ENCODE measurements around the gene PRSS57.

The PRSS57 gene

GRCh38 chr19:711254-711653 lies 16.0 kb upstream of the PRSS57 start:
- H3K4me2 ChIP-seq (ENCODE audit: low read length), result no peak overlapping the region
- H3F3A ChIP-seq (ENCODE audit: control insufficient read depth, insufficient read depth), result no peaks in the 10 kb centered on the region
- no peak overlapping the region for H3K27ac ChIP-seq (ENCODE audit: low read depth, low read length)
- no peaks in the 10 kb centered on the region for H3K9me2 ChIP-seq (replicated peaks; ENCODE audit: control insufficient read depth, low read length)
- H3K79me2 ChIP-seq (ENCODE audit: control insufficient read depth, low read length), result no peaks in the 10 kb centered on the region
- no peaks in the 10 kb centered on the region for H4K20me1 ChIP-seq (ENCODE audit: control insufficient read depth, insufficient read depth, low read depth, low read length)
- H3K4me3 ChIP-seq (ENCODE audit: low read length), result no peak overlapping the region
- no peaks in the 10 kb centered on the region for H3K36me3 ChIP-seq (ENCODE audit: control insufficient read depth, low read length)
- 0 out of 2 replicates have a peak, but pooled peaks cover 4% of the 10 kb centered on the region for H3K27me3 ChIP-seq (ENCODE audit: control insufficient read depth, low read length)
- no peak for TF ChIP-seq EZH2phosphoT487 (IDR thresholded peaks at IDR 0.05; ENCODE audit: borderline replicate concordance, low read length)
- no peak for TF ChIP-seq CTCF (IDR thresholded peaks at IDR 0.05; ENCODE audit: low read depth, low read length, poor library complexity, severe bottlenecking)
- no peaks in the 10 kb centered on the region for H3K4me1 ChIP-seq (ENCODE audit: control insufficient read depth, low read length)
- no peaks in the 10 kb centered on the region for H3K9me3 ChIP-seq (ENCODE audit: control insufficient read depth, insufficient read depth, low read length)

GRCh38 chr19:710767-711166 lies 15.5 kb upstream of the PRSS57 start:
- H3K4me1 ChIP-seq (ENCODE audit: control insufficient read depth, low read length), result no peaks in the 10 kb centered on the region
- H3K27ac ChIP-seq (ENCODE audit: low read depth, low read length), result no peak overlapping the region
- no peaks in the 10 kb centered on the region for H3F3A ChIP-seq (ENCODE audit: control insufficient read depth, insufficient read depth)
- H4K20me1 ChIP-seq (ENCODE audit: control insufficient read depth, insufficient read depth, low read depth, low read length), result no peaks in the 10 kb centered on the region
- no peak overlapping the region for H3K4me2 ChIP-seq (ENCODE audit: low read length)
- no peak overlapping the region for H3K4me3 ChIP-seq (ENCODE audit: low read length)
- no peaks in the 10 kb centered on the region for H3K9me2 ChIP-seq (replicated peaks; ENCODE audit: control insufficient read depth, low read length)
- no peaks in the 10 kb centered on the region for H3K36me3 ChIP-seq (ENCODE audit: control insufficient read depth, low read length)
- H3K9me3 ChIP-seq (ENCODE audit: control insufficient read depth, insufficient read depth, low read length), result no peaks in the 10 kb centered on the region
- H3K79me2 ChIP-seq (ENCODE audit: control insufficient read depth, low read length), result no peaks in the 10 kb centered on the region
- TF ChIP-seq CTCF (IDR thresholded peaks at IDR 0.05; ENCODE audit: low read depth, low read length, poor library complexity, severe bottlenecking), result no peak
- TF ChIP-seq EZH2phosphoT487 (IDR thresholded peaks at IDR 0.05; ENCODE audit: borderline replicate concordance, low read length), result no peak
- 0 out of 2 replicates have a peak, but pooled peaks cover 4% of the 10 kb centered on the region for H3K27me3 ChIP-seq (ENCODE audit: control insufficient read depth, low read length)

GRCh38 chr19:709965-710571 lies 14.8 kb upstream of the PRSS57 start:
- 0 out of 2 replicates have a peak, but pooled peaks cover 4% of the 10 kb centered on the region for H3K27me3 ChIP-seq (ENCODE audit: control insufficient read depth, low read length)
- no peaks in the 10 kb centered on the region for H3K4me1 ChIP-seq (ENCODE audit: control insufficient read depth, low read length)
- no peak overlapping the region for H3K4me3 ChIP-seq (ENCODE audit: low read length)
- no peaks in the 10 kb centered on the region for H3K9me2 ChIP-seq (replicated peaks; ENCODE audit: control insufficient read depth, low read length)
- H3F3A ChIP-seq (ENCODE audit: control insufficient read depth, insufficient read depth), result no peaks in the 10 kb centered on the region
- no peak for TF ChIP-seq EZH2phosphoT487 (IDR thresholded peaks at IDR 0.05; ENCODE audit: borderline replicate concordance, low read length)
- TF ChIP-seq CTCF (IDR thresholded peaks at IDR 0.05; ENCODE audit: low read depth, low read length, poor library complexity, severe bottlenecking), result no peak
- H3K27ac ChIP-seq (ENCODE audit: low read depth, low read length), result no peak overlapping the region
- H3K9me3 ChIP-seq (ENCODE audit: control insufficient read depth, insufficient read depth, low read length), result no peaks in the 10 kb centered on the region
- H3K79me2 ChIP-seq (ENCODE audit: control insufficient read depth, low read length), result no peaks in the 10 kb centered on the region
- no peak overlapping the region for H3K4me2 ChIP-seq (ENCODE audit: low read length)
- H4K20me1 ChIP-seq (ENCODE audit: control insufficient read depth, insufficient read depth, low read depth, low read length), result no peaks in the 10 kb centered on the region
- no peaks in the 10 kb centered on the region for H3K36me3 ChIP-seq (ENCODE audit: control insufficient read depth, low read length)
